Left ventricle myocardium inferior (tissue), 1 donor: ENCODE results near the gene HSPH1. TPM values are rescaled to one million over a fixed set of nuclear protein-coding genes. Genes with fewer than 3 reads are reported as not detected.
A peak's percentile ranks its signal among the peaks of the same experiment; 100 is the strongest.

ENCODE experiments used
- DNase-seq: peaks from one replicate; pipeline ENCODE4 v3.0.0-alpha.2; 2020
- H3K27ac ChIP-seq: fragments of 200-600 bp; replicated peaks from 2 replicates; pipeline ENCODE4 v1.8.0; 2021
- H3K27me3 ChIP-seq: fragments of 200-600 bp; 2 replicates; pipeline ENCODE4 v1.8.0; 2021; ENCODE audit warnings: low read depth
- H3K36me3 ChIP-seq: fragments of 200-600 bp; 2 replicates; pipeline ENCODE4 v1.8.0; 2021
- H3K4me1 ChIP-seq: fragments of 200-600 bp; 2 replicates; pipeline ENCODE4 v1.8.0; 2021
- H3K4me3 ChIP-seq: fragments of 200-600 bp; 2 replicates; pipeline ENCODE4 v1.8.0; 2021; ENCODE audit warnings: mild to moderate bottlenecking, moderate library complexity
- H3K9me3 ChIP-seq: fragments of 200-600 bp; replicated peaks from 2 replicates; pipeline ENCODE4 v1.8.0; 2021
- intact Hi-C: fragments of 100-400 bp; cut with micrococcal nuclease; formaldehyde crosslinking; loops from one replicate; pipeline ENCODE4 v1.11.0; 2022
- long read RNA-seq: library from polyadenylated mRNA; unstranded; transcript quantifications from one replicate; pipeline ENCODE4 v2.0.0, GENCODE V29; 2021
- total RNA-seq: library from RNA; stranded (reverse); fragmentation: NEBNext Ultra II Directional; extraction: Animal tissue kit (Norgen Biotek cat#: 25700); gene quantifications from one replicate; pipeline ENCODE4 v1.2.1, GENCODE V29; 2021
- TF ChIP-seq, protein P1 (sequence below): fragments of 200-600 bp; IDR thresholded peaks from 2 replicates; pipeline ENCODE4 v1.8.0; 2021; ENCODE audit warnings: antibody characterized with exemption, mild to moderate bottlenecking, borderline replicate concordance
- donor health status: DM: no; HTN: yes; CAD: no; lungs with severe emphysema.

HSPH1 gene
- total RNA-seq = 78.8 TPM
- long read RNA-seq, full-length matches to known transcripts = 179 of 213 reads
- long read RNA-seq, partial matches to known transcripts = 9 of 213 reads
- long read RNA-seq, other reads (novel, unspliced or antisense) = 25 of 213 reads

GRCh38 chr13:31161557-31162150 is at the start of gene HSPH1:
TSS of gene HSPH1 (minus strand) at chr13:31161904. CDS start at chr13:31161582, 322 bp downstream.
- Histone ChIP-seq H3K9me3 (no peaks in the 10 kb centered on the region), H3K27ac (peak within 1 kb of the TSS; percentile 89), H3K4me1 (peaks cover 44% of the 10 kb centered on the region), H3K4me3 (peak within 1 kb of the TSS; percentile 86), H3K36me3 (peaks cover 22% of the 10 kb centered on the region), H3K27me3 (no peaks in the 10 kb centered on the region)
- peak; percentile 99 for DNase-seq
- intact Hi-C loops = no loop called here
- TF ChIP-seq, protein P1, sequence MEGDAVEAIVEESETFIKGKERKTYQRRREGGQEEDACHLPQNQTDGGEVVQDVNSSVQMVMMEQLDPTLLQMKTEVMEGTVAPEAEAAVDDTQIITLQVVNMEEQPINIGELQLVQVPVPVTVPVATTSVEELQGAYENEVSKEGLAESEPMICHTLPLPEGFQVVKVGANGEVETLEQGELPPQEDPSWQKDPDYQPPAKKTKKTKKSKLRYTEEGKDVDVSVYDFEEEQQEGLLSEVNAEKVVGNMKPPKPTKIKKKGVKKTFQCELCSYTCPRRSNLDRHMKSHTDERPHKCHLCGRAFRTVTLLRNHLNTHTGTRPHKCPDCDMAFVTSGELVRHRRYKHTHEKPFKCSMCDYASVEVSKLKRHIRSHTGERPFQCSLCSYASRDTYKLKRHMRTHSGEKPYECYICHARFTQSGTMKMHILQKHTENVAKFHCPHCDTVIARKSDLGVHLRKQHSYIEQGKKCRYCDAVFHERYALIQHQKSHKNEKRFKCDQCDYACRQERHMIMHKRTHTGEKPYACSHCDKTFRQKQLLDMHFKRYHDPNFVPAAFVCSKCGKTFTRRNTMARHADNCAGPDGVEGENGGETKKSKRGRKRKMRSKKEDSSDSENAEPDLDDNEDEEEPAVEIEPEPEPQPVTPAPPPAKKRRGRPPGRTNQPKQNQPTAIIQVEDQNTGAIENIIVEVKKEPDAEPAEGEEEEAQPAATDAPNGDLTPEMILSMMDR = peak; percentile 28

- Histone ChIP-seq H3K27me3 (no peaks in the 10 kb centered on the region), H3K4me1 (peaks cover 66% of the 10 kb centered on the region), H3K9me3 (no peaks in the 10 kb centered on the region), H3K36me3 (no peaks in the 10 kb centered on the region), H3K27ac (peak overlapping the region; percentile 76), H3K4me3 (peak overlapping the region; percentile 55)
- intact Hi-C loops = no loop called here
- no peak for DNase-seq
- TF ChIP-seq, protein P1 = no peak
These were observed 48.1 kb upstream of the HSPH1 start for GRCh38 chr13:31209841-31210210.

GRCh38 chr13:31209172-31209840 is 47.6 kb upstream of the HSPH1 start:
- Histone ChIP-seq H3K27ac (peak overlapping the region; percentile 76), H3K36me3 (no peaks in the 10 kb centered on the region), H3K4me1 (peaks cover 66% of the 10 kb centered on the region), H3K27me3 (no peaks in the 10 kb centered on the region), H3K4me3 (peak overlapping the region; percentile 55), H3K9me3 (no peaks in the 10 kb centered on the region)
- peak; percentile 69 for DNase-seq
- intact Hi-C loops = no loop called here
- TF ChIP-seq, protein P1 = peak; percentile 7

DNA sequence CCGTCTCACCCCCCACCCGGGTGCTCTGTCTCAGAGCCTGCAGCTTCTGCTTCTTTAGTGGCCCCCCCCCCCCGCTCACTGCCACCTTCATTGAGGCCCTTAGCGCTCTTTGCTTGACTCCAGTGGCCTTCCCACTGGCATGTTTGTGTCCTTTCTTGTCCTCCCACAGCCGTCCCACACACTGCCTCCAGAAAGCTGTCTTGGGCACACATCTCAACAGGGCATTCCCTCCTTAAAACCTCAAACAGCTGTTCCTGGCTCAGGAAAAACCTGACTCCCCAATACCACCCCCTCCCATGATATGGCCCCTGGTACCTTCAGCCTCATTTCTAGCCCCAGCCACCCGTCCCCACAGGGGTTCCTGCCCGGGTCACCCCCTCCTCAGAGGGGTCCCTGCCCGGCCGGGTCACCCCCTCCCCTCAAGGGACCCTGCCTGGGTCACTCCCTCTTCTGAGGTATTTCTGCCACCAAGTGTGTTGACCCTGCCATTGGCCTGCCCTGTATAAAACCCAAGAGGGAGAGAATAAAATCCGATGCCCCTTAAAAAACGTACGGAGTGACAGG is 46.9 kb upstream of the HSPH1 start:
- DNase-seq = no peak
- TF ChIP-seq, protein P1 = no peak
- H3K27me3 ChIP-seq = no peaks in the 10 kb centered on the region
- intact Hi-C loops = no loop called here
- H3K27ac ChIP-seq = peak overlapping the region; percentile 76
- no peaks in the 10 kb centered on the region for H3K9me3 ChIP-seq
- peaks cover 64% of the 10 kb centered on the region for H3K4me1 ChIP-seq
- no peaks in the 10 kb centered on the region for H3K36me3 ChIP-seq
- peak overlapping the region; percentile 55 for H3K4me3 ChIP-seq

DNA sequence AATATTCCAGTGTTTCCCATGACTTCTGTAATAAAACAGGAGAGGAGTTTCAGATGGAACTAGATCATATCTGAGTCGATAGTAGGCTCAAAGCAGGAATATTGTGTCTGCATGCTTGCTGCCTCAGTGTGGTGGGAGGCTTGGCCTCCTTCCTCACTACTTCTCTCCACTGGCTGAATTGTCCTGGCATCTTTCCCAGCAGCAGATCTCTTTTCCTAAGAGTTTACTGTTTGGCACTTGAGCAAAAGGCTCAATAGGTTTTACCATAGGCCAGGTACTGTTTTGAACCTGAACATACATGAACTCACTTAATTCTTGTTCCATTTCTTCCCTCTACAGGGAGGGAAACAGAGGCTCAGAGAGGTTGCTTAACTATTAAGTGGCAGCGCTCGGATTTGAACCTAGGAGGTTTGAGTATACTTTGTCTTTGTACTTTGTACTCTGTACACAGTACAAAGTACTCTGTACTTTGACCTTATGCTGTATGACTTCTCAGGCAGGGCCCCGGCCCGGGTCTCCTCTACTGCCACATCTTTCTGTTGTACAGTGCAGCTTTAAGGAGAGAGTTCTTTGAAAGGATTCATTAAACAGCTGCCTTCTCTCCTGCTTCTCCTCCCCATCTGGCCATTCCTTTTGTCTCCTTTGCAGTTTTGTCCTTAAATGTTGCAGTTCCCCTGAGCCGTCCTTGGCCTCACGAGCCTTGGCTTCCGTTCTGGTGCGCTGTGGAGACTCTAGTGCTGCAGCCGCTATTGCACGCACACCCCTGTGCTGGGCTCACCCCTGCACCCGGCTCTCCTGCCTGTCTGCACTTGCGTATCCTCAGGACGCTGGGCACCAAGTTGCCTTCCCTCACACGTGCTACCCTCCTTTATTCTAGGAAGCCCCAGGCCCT is 46.2 kb upstream of the HSPH1 start:
- Histone ChIP-seq H3K9me3 (no peaks in the 10 kb centered on the region), H3K27ac (peak overlapping the region; percentile 76), H3K4me1 (peaks cover 67% of the 10 kb centered on the region), H3K36me3 (no peaks in the 10 kb centered on the region), H3K4me3 (peak overlapping the region; percentile 55), H3K27me3 (no peaks in the 10 kb centered on the region)
- intact Hi-C loops = no loop called here
- TF ChIP-seq, protein P1 = no peak
- DNase-seq = peak; percentile 63
